GM12878 (cell line): ENCODE data around the gene PATJ. TPM values are rescaled to one million over a fixed set of nuclear protein-coding genes. Genes with fewer than 3 reads are reported as not detected.
A peak's percentile ranks its signal among the peaks of the same experiment; 100 is the strongest.

Source experiments
- ATAC-seq: fragments of 200-7000 bp; cut with Tn5 transposase; 3 replicates; pipeline ENCODE4 v1.9.1; 2020; ENCODE audit warnings: mild to moderate bottlenecking, moderate library complexity
- BruUV-seq: library from RNA; stranded (reverse); fragments of 400-500 nt; replicated peaks from 2 replicates; lab custom pipeline; 2021; lab: Mats Ljungman, UMichigan
- CTCF ChIA-PET: fragments of 300-600 bp; sonication (Branson Sonifier 250); formaldehyde crosslinking; extraction: SDS; loops from one replicate; lab custom pipeline; 2021; ENCODE audit warnings: inconsistent platforms; lab: Yijun Ruan, JAX
- POLR2A ChIA-PET: fragments of 350-600 bp; formaldehyde crosslinking; extraction: SDS; loops from one replicate; lab custom pipeline; 2021; ENCODE audit warnings: inconsistent platforms; lab: Charles Lee
- RAD21 ChIA-PET: fragments of 300-600 bp; sonication (Branson Sonifier 250); formaldehyde crosslinking; loops from one replicate; lab custom pipeline; 2023; ENCODE audit warnings: antibody characterized with exemption; ENCODE audit not compliant: unreplicated experiment; lab: Charles Lee
- SMC1A ChIA-PET: fragments of 300-600 bp; sonication (Branson Sonifier 250); formaldehyde crosslinking; loops from one replicate; lab custom pipeline; 2023; ENCODE audit not compliant: unreplicated experiment, uncharacterized antibody; lab: Charles Lee
- DNase-seq: peaks from one replicate; pipeline ENCODE4 v3.0.0-alpha.2; 2011; ENCODE audit warnings: low read depth, low spot score
- FAIRE-seq: peaks from 3 replicates; lab custom pipeline; 2011; peaks lifted over from hg19 to GRCh38; lab: Jason Lieb, UNC
- H2AFZ ChIP-seq: 2 replicates; pipeline ENCODE4 v1.6.0; 2011; ENCODE audit warnings: low read depth, low read length, control low read depth; ENCODE audit not compliant: control insufficient read depth
- H3K27ac ChIP-seq: 2 replicates; pipeline ENCODE4 v1.5.1; 2011; ENCODE audit warnings: control low read depth; ENCODE audit not compliant: control insufficient read depth, insufficient read depth
- H3K27me3 ChIP-seq, 2 experiments: replicated peaks in 1 of 2; 2 replicates each; pipeline versions ENCODE4 v1.6.0 to v1.6.1; 2011; ENCODE audit warnings: low read length in 1 of 2; ENCODE audit not compliant: control insufficient read depth in 2 of 2, insufficient read depth in 2 of 2
- H3K36me3 ChIP-seq, 2 experiments: 2 replicates each; pipeline ENCODE4 v1.5.1; 2011; ENCODE audit warnings: low read length in 1 of 2; ENCODE audit not compliant: control insufficient read depth in 2 of 2, insufficient read depth in 2 of 2
- H3K4me1 ChIP-seq: 2 replicates; pipeline ENCODE4 v1.6.1; 2011; ENCODE audit warnings: mild to moderate bottlenecking, low read length, moderate library complexity, mixed read lengths; ENCODE audit not compliant: control insufficient read depth, insufficient read depth
- H3K4me2 ChIP-seq: 2 replicates; pipeline ENCODE4 v1.6.0; 2011; ENCODE audit warnings: control low read depth; ENCODE audit not compliant: control insufficient read depth, insufficient read depth
- H3K4me3 ChIP-seq: fragments of 200-600 bp; sonication (generic); 2 replicates; pipeline ENCODE4 v1.5.1; 2016
- H3K79me2 ChIP-seq: 2 replicates; pipeline ENCODE4 v1.6.0; 2011; ENCODE audit warnings: low read length; ENCODE audit not compliant: control insufficient read depth, insufficient read depth
- H3K9ac ChIP-seq: 2 replicates; pipeline ENCODE4 v1.8.0; 2011; ENCODE audit warnings: low read length, control low read depth, mixed read lengths; ENCODE audit not compliant: control insufficient read depth, insufficient read depth
- H3K9me3 ChIP-seq: replicated peaks from 3 replicates; pipeline ENCODE4 v1.5.1; 2011; ENCODE audit warnings: mild to moderate bottlenecking, low read length; ENCODE audit not compliant: control insufficient read depth, insufficient read depth
- H4K20me1 ChIP-seq: 2 replicates; pipeline ENCODE4 v1.6.0; 2011; ENCODE audit not compliant: control insufficient read depth, insufficient read depth
- BRCA1 ChIP-seq: IDR thresholded peaks from 2 replicates; pipeline ENCODE4 v1.6.1; 2011; ENCODE audit warnings: low read depth, low read length, improper control_type of control experiment
- CBX5 ChIP-seq: sonication (generic); IDR thresholded peaks from 2 replicates; pipeline ENCODE4 v1.6.1; 2016; ENCODE audit warnings: low read depth, moderate library complexity, mild to moderate bottlenecking, inconsistent platforms
- DPF2 ChIP-seq: fragments of 450-650 bp; IDR thresholded peaks from 2 replicates; pipeline ENCODE4 v1.6.1; 2017; ENCODE audit warnings: mild to moderate bottlenecking
- FOS ChIP-seq: IDR thresholded peaks from 3 replicates; pipeline ENCODE4 v1.6.1; 2011; ENCODE audit warnings: borderline replicate concordance; ENCODE audit not compliant: insufficient read length; ENCODE audit errors: extremely low read depth
- GABPA ChIP-seq: IDR thresholded peaks from 2 replicates; pipeline ENCODE4 v1.6.1; 2014; ENCODE audit warnings: antibody characterized with exemption, low read depth, mild to moderate bottlenecking, inconsistent platforms
- HDAC2 ChIP-seq: fragments of 200-600 bp; sonication (generic); IDR thresholded peaks from 2 replicates; pipeline ENCODE4 v1.6.1; 2017
- IRF5 ChIP-seq: fragments of 450-650 bp; IDR thresholded peaks from 2 replicates; pipeline ENCODE4 v1.6.1; 2017; ENCODE audit warnings: borderline replicate concordance
- MXI1 ChIP-seq: fragments of 150-350 bp; IDR thresholded peaks from 2 replicates; pipeline ENCODE4 v1.6.1; 2011; ENCODE audit warnings: low read depth, mild to moderate bottlenecking, inconsistent platforms, low read length, improper control_type of control experiment
- MYB ChIP-seq: fragments of 150-350 bp; IDR thresholded peaks from 2 replicates; pipeline ENCODE4 v1.6.1; 2014; ENCODE audit warnings: mild to moderate bottlenecking, low read depth, low read length, borderline replicate concordance
- NRF1 ChIP-seq: conservative IDR thresholded peaks from 2 replicates; pipeline ENCODE4 v1.6.1; 2011; ENCODE audit warnings: mild to moderate bottlenecking, low read depth, low read length, improper control_type of control experiment
- PML ChIP-seq: IDR thresholded peaks from 2 replicates; pipeline ENCODE4 v1.6.1; 2012; ENCODE audit warnings: low read length, inconsistent platforms
- POLR2A ChIP-seq: IDR thresholded peaks from 2 replicates; pipeline ENCODE4 v1.6.1; 2011; ENCODE audit warnings: low read depth, mild to moderate bottlenecking, low read length
- POLR2AphosphoS2 ChIP-seq: IDR thresholded peaks from 2 replicates; pipeline ENCODE4 v1.6.1; 2011; ENCODE audit warnings: low read depth, mild to moderate bottlenecking, low read length, improper control_type of control experiment, moderate library complexity
- POLR2AphosphoS5 ChIP-seq: IDR thresholded peaks from 2 replicates; pipeline ENCODE4 v1.6.1; 2011; ENCODE audit warnings: mild to moderate bottlenecking, low read length, inconsistent platforms
- SPI1 ChIP-seq: IDR thresholded peaks from 2 replicates; pipeline ENCODE4 v1.6.1; 2011; ENCODE audit warnings: low read depth, mild to moderate bottlenecking, low read length, moderate library complexity, borderline replicate concordance; ENCODE audit not compliant: insufficient read depth
- TAF1 ChIP-seq: IDR thresholded peaks from 2 replicates; pipeline ENCODE4 v1.6.1; 2011; ENCODE audit warnings: mild to moderate bottlenecking, low read depth, low read length, borderline replicate concordance
- TCF12 ChIP-seq: IDR thresholded peaks from 2 replicates; pipeline ENCODE4 v1.6.1; 2011; ENCODE audit warnings: low read depth, mild to moderate bottlenecking, low read length
- YBX1 ChIP-seq: fragments of 450-650 bp; IDR thresholded peaks from 2 replicates; pipeline ENCODE4 v1.6.1; 2016; ENCODE audit warnings: antibody characterized with exemption
- ZNF274 ChIP-seq: IDR thresholded peaks from one replicate; pipeline ENCODE4 v1.8.0; 2011; ENCODE audit not compliant: insufficient read length, insufficient read depth
- WGBS: methylation state at CpG from one replicate; pipeline ENCODE4 v1.1.6; 2016; ENCODE audit warnings: low lambda C conversion rate; ENCODE audit not compliant: insufficient replicate concordance, insufficient coverage; ENCODE audit errors: missing lambda C conversion rate; 5-methylcytosine and 5-hydroxymethylcytosine counted together
- in situ Hi-C: fragments of 300-500 bp; cut with MboI; formaldehyde crosslinking; loops from 9 replicates; pipeline ENCODE4 v1.14.3; 2018; ENCODE audit warnings: mixed read lengths
- intact Hi-C: fragments of 100-400 bp; cut with micrococcal nuclease; formaldehyde crosslinking; loops from one replicate; pipeline ENCODE4 v1.14.2; 2022; ENCODE audit not compliant: unreplicated experiment
- polyA plus RNA-seq, 11 experiments: library from polyadenylated mRNA; depleted of rRNA in 4 of 11; unstranded in 6 of 11; stranded (reverse) in 5 of 11; fragments of >200 nt; fragmentation: Nextera tagmentation in 4 of 11; fragmentation: Illumina TruSeq in 1 of 11; extraction: Ambion mirVana in 4 of 11; extraction: Trizol in 1 of 11; gene quantifications; 1 replicate in 1 of 11; 2 replicates in 10 of 11; pipeline versions ENCODE4 v1.2.1 to v1.2.3, GENCODE V29; 2011 to 2016; ENCODE audit warnings: inconsistent platforms in 2 of 11, missing spikeins in 2 of 11, low read depth in 1 of 11
- total RNA-seq, 4 experiments: library from RNA; depleted of rRNA in 3 of 4; stranded (reverse); fragments of >200 nt in 3 of 4; fragmentation: Illumina TruSeq in 1 of 4; extraction: Trizol in 1 of 4; gene quantifications; 2 replicates each; pipeline versions ENCODE4 v1.2.1 to v1.2.3, GENCODE V29; 2013 to 2021
- TF ChIP-seq, protein P1 (sequence below): fragments of 450-650 bp; IDR thresholded peaks from 2 replicates; pipeline ENCODE4 v1.6.1; 2016; ENCODE audit warnings: mild to moderate bottlenecking, moderate library complexity, borderline replicate concordance

Gene PATJ
- total and polyA plus RNA-seq, 10 of the 15 experiments (the other 5 are each of a cell fraction or from before 2014, with no cell fraction given): 2.8 to 13.9 (median 6.9) TPM

GRCh38 chr1:61699911-61700851, 42.1 kb upstream of the PATJ start:
- TSS peak; percentile 27 for BruUV-seq
- no peaks in the 10 kb centered on the region for H3K79me2 ChIP-seq
- intact Hi-C loops: no loop called here
- ChIA-PET CTCF (interaction anchor here (0.5 kb wide), 1 partner anchor 76 kb away, joined by 5 read pairs; no protein-coding TSS in a partner anchor), SMC1A (interaction anchor here (0.8 kb wide), 1 partner anchor 14 kb away, joined by 3 read pairs; no protein-coding TSS in a partner anchor), POLR2A (interaction anchor here (0.6 to 1.3 kb wide), 3 partner anchors 15 to 45 kb away, joined by 4 to 5 read pairs (median 5); no protein-coding TSS in a partner anchor), RAD21 (no interaction called here)
- peaks cover 0 to 6% of the 10 kb centered on the region in 2 experiments; a peak in 2 of 4 replicates for H3K36me3 ChIP-seq
- H3K4me1 ChIP-seq: no peaks in the 10 kb centered on the region
- FAIRE-seq (no peak), DNase-seq (no peak), ATAC-seq (no peak)
- no peak overlapping the region for H3K4me2 ChIP-seq
- WGBS: 95% methylated on average over 3 of the region's 3 CpGs
- no peak for TF ChIP-seq DPF2
- TF ChIP-seq POLR2A: no peak
- TF ChIP-seq MYB: no peak
- no peak for TF ChIP-seq FOS
- no peak for TF ChIP-seq TCF12
- no peak for TF ChIP-seq GABPA
- TF ChIP-seq, protein P1, sequence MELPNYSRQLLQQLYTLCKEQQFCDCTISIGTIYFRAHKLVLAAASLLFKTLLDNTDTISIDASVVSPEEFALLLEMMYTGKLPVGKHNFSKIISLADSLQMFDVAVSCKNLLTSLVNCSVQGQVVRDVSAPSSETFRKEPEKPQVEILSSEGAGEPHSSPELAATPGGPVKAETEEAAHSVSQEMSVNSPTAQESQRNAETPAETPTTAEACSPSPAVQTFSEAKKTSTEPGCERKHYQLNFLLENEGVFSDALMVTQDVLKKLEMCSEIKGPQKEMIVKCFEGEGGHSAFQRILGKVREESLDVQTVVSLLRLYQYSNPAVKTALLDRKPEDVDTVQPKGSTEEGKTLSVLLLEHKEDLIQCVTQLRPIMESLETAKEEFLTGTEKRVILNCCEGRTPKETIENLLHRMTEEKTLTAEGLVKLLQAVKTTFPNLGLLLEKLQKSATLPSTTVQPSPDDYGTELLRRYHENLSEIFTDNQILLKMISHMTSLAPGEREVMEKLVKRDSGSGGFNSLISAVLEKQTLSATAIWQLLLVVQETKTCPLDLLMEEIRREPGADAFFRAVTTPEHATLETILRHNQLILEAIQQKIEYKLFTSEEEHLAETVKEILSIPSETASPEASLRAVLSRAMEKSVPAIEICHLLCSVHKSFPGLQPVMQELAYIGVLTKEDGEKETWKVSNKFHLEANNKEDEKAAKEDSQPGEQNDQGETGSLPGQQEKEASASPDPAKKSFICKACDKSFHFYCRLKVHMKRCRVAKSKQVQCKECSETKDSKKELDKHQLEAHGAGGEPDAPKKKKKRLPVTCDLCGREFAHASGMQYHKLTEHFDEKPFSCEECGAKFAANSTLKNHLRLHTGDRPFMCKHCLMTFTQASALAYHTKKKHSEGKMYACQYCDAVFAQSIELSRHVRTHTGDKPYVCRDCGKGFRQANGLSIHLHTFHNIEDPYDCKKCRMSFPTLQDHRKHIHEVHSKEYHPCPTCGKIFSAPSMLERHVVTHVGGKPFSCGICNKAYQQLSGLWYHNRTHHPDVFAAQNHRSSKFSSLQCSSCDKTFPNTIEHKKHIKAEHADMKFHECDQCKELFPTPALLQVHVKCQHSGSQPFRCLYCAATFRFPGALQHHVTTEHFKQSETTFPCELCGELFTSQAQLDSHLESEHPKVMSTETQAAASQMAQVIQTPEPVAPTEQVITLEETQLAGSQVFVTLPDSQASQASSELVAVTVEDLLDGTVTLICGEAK: no peak
- no peak for TF ChIP-seq MXI1
- no peak for TF ChIP-seq TAF1
- TF ChIP-seq YBX1: no peak
- TF ChIP-seq CBX5: no peak
- TF ChIP-seq SPI1: no peak
- TF ChIP-seq POLR2AphosphoS2: no peak
- TF ChIP-seq IRF5: no peak
- no peak for TF ChIP-seq ZNF274
- TF ChIP-seq HDAC2: no peak
- no peak for TF ChIP-seq PML
- TF ChIP-seq NRF1: no peak
- no peak for TF ChIP-seq BRCA1
- no peak for TF ChIP-seq POLR2AphosphoS5
- H3K27ac ChIP-seq: no peak overlapping the region
- no peak overlapping the region for H3K4me3 ChIP-seq
- H4K20me1 ChIP-seq: no peaks in the 10 kb centered on the region
- no peaks in the 10 kb centered on the region for H3K27me3 ChIP-seq
- no peak overlapping the region for H2AFZ ChIP-seq
- no peaks in the 10 kb centered on the region for H3K9me3 ChIP-seq
- in situ Hi-C loops: no loop called here
- no peak overlapping the region for H3K9ac ChIP-seq
